A549 (cell line): ENCODE data around the gene TCAP.

Experiments
- BHLHE40 ChIP-seq: IDR thresholded peaks from 2 replicates; pipeline ENCODE4 v1.6.1; 2012; ENCODE audit warnings: low read depth, low read length, inconsistent platforms
- CHD4 ChIP-seq: fragments of 200-600 bp; sonication (generic); IDR thresholded peaks from 2 replicates; pipeline ENCODE4 v1.6.1; 2016; ENCODE audit warnings: antibody characterized with exemption, mild to moderate bottlenecking, borderline replicate concordance
- EP300 ChIP-seq, 2 experiments: fragments of >200 bp; sonication (Bioruptor Twin); formaldehyde crosslinking; IDR thresholded peaks; 2 replicates in 1 of 2; 3 replicates in 1 of 2; pipeline ENCODE4 v1.6.1; 2016 to 2017
- ESRRA ChIP-seq: fragments of 150-350 bp; IDR thresholded peaks from 2 replicates; pipeline ENCODE4 v1.6.1; 2014; ENCODE audit warnings: mild to moderate bottlenecking, low read length, borderline replicate concordance
- JUN ChIP-seq, 2 experiments: fragments of >200 bp; sonication (Bioruptor Twin); formaldehyde crosslinking; IDR thresholded peaks; 2 replicates in 1 of 2; 3 replicates in 1 of 2; pipeline ENCODE4 v1.6.1; 2016 to 2017
- MAZ ChIP-seq: fragments of 150-350 bp; IDR thresholded peaks from 2 replicates; pipeline ENCODE4 v1.6.1; 2014; ENCODE audit warnings: antibody characterized with exemption, low read depth, low read length, borderline replicate concordance
- PHF8 ChIP-seq: fragments of 200-600 bp; sonication (generic); IDR thresholded peaks from 2 replicates; pipeline ENCODE4 v1.6.1; 2016; ENCODE audit warnings: low read depth, mild to moderate bottlenecking, antibody characterized with exemption, moderate library complexity, borderline replicate concordance
- POLR2A ChIP-seq: IDR thresholded peaks from 2 replicates; pipeline ENCODE4 v1.6.1; 2012; ENCODE audit warnings: mild to moderate bottlenecking, low read length
- RAD21 ChIP-seq, 2 experiments: fragments of >200 bp in 1 of 2; sonication (Bioruptor Twin) in 1 of 2; formaldehyde crosslinking in 1 of 2; IDR thresholded peaks in 1 of 2; conservative IDR thresholded peaks in 1 of 2; 2 replicates in 1 of 2; 3 replicates in 1 of 2; pipeline ENCODE4 v1.6.1; 2012 to 2018; ENCODE audit warnings: inconsistent platforms in 1 of 2
- RARB ChIP-seq: fragments of 250-450 bp; sonication (Bioruptor Pico); IDR thresholded peaks from 2 replicates; pipeline ENCODE4 v1.8.0; 2021; ENCODE audit warnings: mild to moderate bottlenecking, moderate library complexity
- SMC3 ChIP-seq: fragments of >200 bp; sonication (Bioruptor Twin); formaldehyde crosslinking; IDR thresholded peaks from 3 replicates; pipeline ENCODE4 v1.6.1; 2018; ENCODE audit warnings: inconsistent platforms
- ZSCAN20 ChIP-seq: fragments of 250-450 bp; sonication (Bioruptor Pico); IDR thresholded peaks from 2 replicates; pipeline ENCODE4 v1.8.0; 2022; ENCODE audit warnings: mild to moderate bottlenecking, moderate library complexity
- TF ChIP-seq, protein P1 (sequence below): fragments of >200 bp; sonication (Bioruptor Twin); formaldehyde crosslinking; IDR thresholded peaks from 3 replicates; pipeline ENCODE4 v1.5.1; 2016
- TF ChIP-seq, protein P2 (sequence below): IDR thresholded peaks from 2 replicates; pipeline ENCODE4 v1.6.1; 2012

- TF ChIP-seq, protein P1, sequence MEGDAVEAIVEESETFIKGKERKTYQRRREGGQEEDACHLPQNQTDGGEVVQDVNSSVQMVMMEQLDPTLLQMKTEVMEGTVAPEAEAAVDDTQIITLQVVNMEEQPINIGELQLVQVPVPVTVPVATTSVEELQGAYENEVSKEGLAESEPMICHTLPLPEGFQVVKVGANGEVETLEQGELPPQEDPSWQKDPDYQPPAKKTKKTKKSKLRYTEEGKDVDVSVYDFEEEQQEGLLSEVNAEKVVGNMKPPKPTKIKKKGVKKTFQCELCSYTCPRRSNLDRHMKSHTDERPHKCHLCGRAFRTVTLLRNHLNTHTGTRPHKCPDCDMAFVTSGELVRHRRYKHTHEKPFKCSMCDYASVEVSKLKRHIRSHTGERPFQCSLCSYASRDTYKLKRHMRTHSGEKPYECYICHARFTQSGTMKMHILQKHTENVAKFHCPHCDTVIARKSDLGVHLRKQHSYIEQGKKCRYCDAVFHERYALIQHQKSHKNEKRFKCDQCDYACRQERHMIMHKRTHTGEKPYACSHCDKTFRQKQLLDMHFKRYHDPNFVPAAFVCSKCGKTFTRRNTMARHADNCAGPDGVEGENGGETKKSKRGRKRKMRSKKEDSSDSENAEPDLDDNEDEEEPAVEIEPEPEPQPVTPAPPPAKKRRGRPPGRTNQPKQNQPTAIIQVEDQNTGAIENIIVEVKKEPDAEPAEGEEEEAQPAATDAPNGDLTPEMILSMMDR: no peak
- TF ChIP-seq PHF8 (no peak), RAD21 (conservative IDR thresholded peaks at IDR 0.05 in 1 of 2, IDR thresholded peaks at IDR 0.05 in 1 of 2) (no peak), SMC3 (no peak), MAZ (no peak), POLR2A (no peak), EP300 (IDR thresholded peaks at IDR 0.05) (no peak), BHLHE40 (no peak), ZSCAN20 (CRISPR knock-in tag) (no peak), RARB (no peak), JUN (IDR thresholded peaks at IDR 0.05) (no peak), CHD4 (no peak), ESRRA (no peak)
- TF ChIP-seq, protein P2, sequence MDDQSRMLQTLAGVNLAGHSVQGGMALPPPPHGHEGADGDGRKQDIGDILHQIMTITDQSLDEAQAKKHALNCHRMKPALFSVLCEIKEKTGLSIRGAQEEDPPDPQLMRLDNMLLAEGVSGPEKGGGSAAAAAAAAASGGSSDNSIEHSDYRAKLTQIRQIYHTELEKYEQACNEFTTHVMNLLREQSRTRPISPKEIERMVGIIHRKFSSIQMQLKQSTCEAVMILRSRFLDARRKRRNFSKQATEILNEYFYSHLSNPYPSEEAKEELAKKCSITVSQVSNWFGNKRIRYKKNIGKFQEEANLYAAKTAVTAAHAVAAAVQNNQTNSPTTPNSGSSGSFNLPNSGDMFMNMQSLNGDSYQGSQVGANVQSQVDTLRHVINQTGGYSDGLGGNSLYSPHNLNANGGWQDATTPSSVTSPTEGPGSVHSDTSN: no peak
These were observed 35.3 kb upstream of the TCAP start for GRCh38 chr17:39629898-39630297.
